Transverse colon (tissue), 4 donors: ENCODE results near the gene OCA2.

Source experiments
- POLR2A ChIP-seq: fragments of 450-650 bp; IDR thresholded peaks from one replicate; pipeline ENCODE4 v1.6.1; 2016; ENCODE audit warnings: antibody characterized with exemption, mild to moderate bottlenecking, moderate library complexity
- POLR2AphosphoS5 ChIP-seq, 3 donors: sonication (generic); formaldehyde crosslinking; IDR thresholded peaks; one replicate each; pipeline ENCODE4 v1.6.1; 2016; ENCODE audit warnings: antibody characterized with exemption in 3 of 3
- TF ChIP-seq, protein P1 (sequence below), 5 experiments: fragments of 200-600 bp in 3 of 5; fragments of 450-650 bp in 2 of 5; sonication (generic) in 3 of 5; IDR thresholded peaks; 1 replicate in 2 of 5; 2 replicates in 3 of 5; pipeline ENCODE4 v1.5.1; 2016 to 2017; ENCODE audit warnings: antibody characterized with exemption in 5 of 5, inconsistent platforms in 3 of 5, mild to moderate bottlenecking in 2 of 5, moderate library complexity in 1 of 5

DNA sequence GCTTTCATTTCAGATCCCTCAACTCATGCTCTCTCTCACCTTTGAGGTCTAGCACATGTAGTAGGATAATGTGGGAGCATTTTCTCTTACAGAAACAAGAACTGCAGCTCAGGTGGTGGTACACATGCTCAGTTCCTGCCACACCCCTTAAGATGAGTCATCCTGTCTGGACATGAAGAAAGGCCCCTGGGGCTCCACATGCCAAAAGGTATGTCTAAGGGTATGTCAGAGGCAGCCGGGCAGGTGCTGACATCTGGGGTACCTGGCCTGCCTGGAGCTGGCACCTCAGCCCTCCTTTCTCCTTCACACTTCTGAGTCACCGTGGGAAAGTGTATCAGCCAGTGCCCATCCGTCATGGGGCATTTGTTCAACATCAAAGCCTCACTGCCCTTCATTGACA lies 209.9 kb downstream of the OCA2 start:
- TF ChIP-seq, protein P1, sequence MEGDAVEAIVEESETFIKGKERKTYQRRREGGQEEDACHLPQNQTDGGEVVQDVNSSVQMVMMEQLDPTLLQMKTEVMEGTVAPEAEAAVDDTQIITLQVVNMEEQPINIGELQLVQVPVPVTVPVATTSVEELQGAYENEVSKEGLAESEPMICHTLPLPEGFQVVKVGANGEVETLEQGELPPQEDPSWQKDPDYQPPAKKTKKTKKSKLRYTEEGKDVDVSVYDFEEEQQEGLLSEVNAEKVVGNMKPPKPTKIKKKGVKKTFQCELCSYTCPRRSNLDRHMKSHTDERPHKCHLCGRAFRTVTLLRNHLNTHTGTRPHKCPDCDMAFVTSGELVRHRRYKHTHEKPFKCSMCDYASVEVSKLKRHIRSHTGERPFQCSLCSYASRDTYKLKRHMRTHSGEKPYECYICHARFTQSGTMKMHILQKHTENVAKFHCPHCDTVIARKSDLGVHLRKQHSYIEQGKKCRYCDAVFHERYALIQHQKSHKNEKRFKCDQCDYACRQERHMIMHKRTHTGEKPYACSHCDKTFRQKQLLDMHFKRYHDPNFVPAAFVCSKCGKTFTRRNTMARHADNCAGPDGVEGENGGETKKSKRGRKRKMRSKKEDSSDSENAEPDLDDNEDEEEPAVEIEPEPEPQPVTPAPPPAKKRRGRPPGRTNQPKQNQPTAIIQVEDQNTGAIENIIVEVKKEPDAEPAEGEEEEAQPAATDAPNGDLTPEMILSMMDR (IDR thresholded peaks at IDR 0.05): no peak
- TF ChIP-seq POLR2A (no peak), POLR2AphosphoS5 (IDR thresholded peaks at IDR 0.05) (no peak)
